NT2/D1 (cell line): Measurements from ENCODE around the gene KY.

Experiments
- DNase-seq: peaks from one replicate; pipeline ENCODE4 v3.0.0-alpha.2; 2011; ENCODE audit warnings: low read depth, low spot score
- H3K27me3 ChIP-seq: 2 replicates; pipeline ENCODE4 v1.6.0; 2011; ENCODE audit warnings: mild to moderate bottlenecking; ENCODE audit not compliant: insufficient read length, insufficient read depth
- H3K36me3 ChIP-seq: 2 replicates; pipeline ENCODE4 v1.6.1; 2011; ENCODE audit warnings: mild to moderate bottlenecking, low read length, mixed read lengths; ENCODE audit not compliant: insufficient read depth, insufficient read length
- H3K4me1 ChIP-seq: 2 replicates; pipeline ENCODE4 v1.5.1; 2011; ENCODE audit not compliant: insufficient read depth, insufficient read length
- H3K4me3 ChIP-seq: 2 replicates; pipeline ENCODE4 v1.5.1; 2011; ENCODE audit warnings: low read depth; ENCODE audit not compliant: insufficient read length
- H3K9ac ChIP-seq: 2 replicates; pipeline ENCODE4 v1.6.0; 2011; ENCODE audit warnings: low read depth; ENCODE audit not compliant: insufficient read length
- H3K9me3 ChIP-seq: 2 replicates; pipeline ENCODE4 v1.5.1; 2011; ENCODE audit warnings: mild to moderate bottlenecking, low read length; ENCODE audit not compliant: insufficient read depth
- SUZ12 ChIP-seq: IDR thresholded peaks from 2 replicates; pipeline ENCODE4 v1.6.1; 2011; ENCODE audit not compliant: insufficient read length, insufficient read depth; ENCODE audit errors: extremely low read depth
- YY1 ChIP-seq: IDR thresholded peaks from 2 replicates; pipeline ENCODE4 v1.6.1; 2011; ENCODE audit not compliant: insufficient read length, insufficient read depth
- ZNF274 ChIP-seq: IDR thresholded peaks from 2 replicates; pipeline ENCODE4 v1.6.1; 2011; ENCODE audit warnings: mild to moderate bottlenecking, low read depth, low read length

KY gene

DNA sequence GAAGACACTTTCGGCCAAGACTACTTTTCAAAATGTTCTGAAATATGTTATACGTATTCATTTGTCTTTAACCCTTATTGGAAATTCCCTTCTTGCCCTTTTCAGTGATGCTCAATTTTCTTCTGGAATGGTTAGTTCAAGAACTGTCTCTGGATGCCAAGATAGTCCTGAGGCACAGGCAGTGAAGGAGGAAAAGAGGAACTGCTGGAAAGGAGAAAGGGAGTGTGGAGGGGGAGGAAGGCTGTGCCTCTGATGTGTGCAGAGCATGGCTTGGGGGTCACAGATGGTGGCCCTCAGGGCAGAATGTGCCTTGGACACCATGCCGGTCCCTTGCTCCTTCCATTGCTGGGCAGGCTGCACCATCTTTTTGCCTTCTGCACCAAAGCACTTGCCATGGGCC is 91.2 kb downstream of the KY start:
- H3K9me3 ChIP-seq: no peaks in the 10 kb centered on the region
- H3K4me3 ChIP-seq: no peak overlapping the region
- no peak for DNase-seq
- TF ChIP-seq SUZ12: no peak
- TF ChIP-seq YY1: no peak
- TF ChIP-seq ZNF274: no peak
- H3K27me3 ChIP-seq: no peaks in the 10 kb centered on the region
- peaks cover 4% of the 10 kb centered on the region for H3K4me1 ChIP-seq
- H3K36me3 ChIP-seq: peaks cover 23% of the 10 kb centered on the region
- no peak overlapping the region for H3K9ac ChIP-seq
